ENCODE data around the gene GUCD1.

DNA sequence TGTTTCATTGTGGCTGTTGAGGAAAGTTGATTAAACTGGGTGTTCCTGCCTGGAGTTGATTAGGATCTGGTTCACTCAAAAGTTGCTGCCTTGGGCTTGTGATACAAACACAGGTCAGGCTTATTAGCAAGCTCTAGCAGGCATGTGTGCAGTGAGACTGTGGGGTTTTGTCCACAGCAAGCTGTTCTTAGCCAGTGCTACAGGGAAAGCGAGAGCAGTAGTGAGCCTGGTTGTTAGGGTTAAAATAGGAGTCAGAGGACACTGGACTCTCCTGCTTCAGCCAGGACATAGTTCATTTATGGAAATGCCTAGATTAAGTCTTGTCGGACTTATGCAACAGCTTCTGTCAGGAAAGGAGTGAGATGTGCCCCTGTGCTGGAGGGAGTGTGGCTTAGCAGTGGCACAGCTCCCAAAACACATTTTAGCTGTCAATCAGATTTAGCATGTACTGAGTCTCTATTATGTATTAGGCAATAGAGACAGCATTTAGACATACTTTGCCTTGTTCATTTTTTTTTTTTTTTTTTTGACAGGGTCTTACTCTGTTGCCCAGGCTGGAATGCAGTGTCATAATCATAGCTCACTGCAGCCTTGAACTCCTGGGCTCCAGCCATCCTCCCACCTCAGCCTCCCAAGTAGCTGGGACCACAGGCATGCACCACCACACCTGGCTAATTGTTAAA lies 9.6 kb upstream of the GUCD1 start:
- TF ChIP-seq POLR2A (IDR thresholded peaks at IDR 0.05; ENCODE audit: low read depth, low read length) (no peak), POLR2AphosphoS5 (IDR thresholded peaks at IDR 0.05; ENCODE audit: low read depth, low read length) (no peak), TAF1 (IDR thresholded peaks at IDR 0.05; ENCODE audit: low read depth, low read length) (no peak), SPI1 (IDR thresholded peaks at IDR 0.05; ENCODE audit: low read depth, low read length) (no peak)

All from GM12891 (cell line).